Measurements from ENCODE around the gene FBLN2. TPM values are rescaled to one million over a fixed set of nuclear protein-coding genes. Genes with fewer than 3 reads are reported as not detected.

The FBLN2 gene
- polyA plus RNA-seq, 1 donor (not counting 4 experiments of a cell fraction or from before 2014, with no cell fraction given), result 0.72 TPM

DNA sequence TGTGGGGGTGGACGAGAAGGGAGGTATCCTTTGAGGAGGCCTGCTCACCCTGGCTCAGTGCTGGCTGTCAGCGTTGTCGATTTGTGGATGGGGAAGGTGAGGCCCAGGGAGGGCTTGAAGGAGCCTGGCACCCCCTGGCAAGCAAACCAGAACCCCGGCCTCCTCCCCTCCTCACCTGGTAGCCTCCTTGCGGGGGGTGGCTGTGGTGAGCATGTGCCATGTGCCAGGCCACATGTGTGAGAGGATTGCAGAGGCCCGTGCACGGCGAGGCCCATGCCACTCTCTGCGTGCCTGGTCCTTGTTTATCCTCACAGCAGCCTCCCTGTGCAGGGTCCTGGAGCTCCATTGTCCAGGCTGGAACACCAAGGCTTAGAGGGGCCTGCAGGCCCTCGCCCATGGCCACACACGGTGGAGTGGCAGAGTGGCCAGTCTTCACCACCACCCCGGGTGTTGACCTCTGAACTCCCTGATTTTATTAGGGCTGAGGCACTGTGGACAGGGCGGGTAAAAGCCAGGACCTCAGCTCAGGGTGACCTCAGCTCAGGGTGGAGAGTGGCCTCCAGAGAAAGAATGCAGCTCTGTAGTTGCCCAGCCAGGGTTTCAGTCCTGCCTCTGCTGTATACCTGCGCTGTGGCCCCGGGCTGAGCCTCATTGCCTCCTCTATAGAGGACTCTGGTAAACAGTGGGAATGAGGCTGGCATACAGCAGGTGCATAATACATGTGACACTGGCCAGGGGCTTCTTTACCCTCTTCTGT, 39.7 kb upstream of the FBLN2 start:
- no peaks in the 10 kb centered on the region for H3K9me1 ChIP-seq (ENCODE audit: control insufficient read depth, extremely low read depth, insufficient read depth, low read length)
- H3K36me3 ChIP-seq (ENCODE audit: control insufficient read depth in 2 of 2, extremely low read depth in 1 of 2, insufficient read depth in 2 of 2, low read length in 2 of 2), result no peaks in the 10 kb centered on the region
- no peaks in the 10 kb centered on the region for H4K20me1 ChIP-seq (ENCODE audit: control insufficient read depth, extremely low read depth, insufficient read depth, low read length)
- no peaks in the 10 kb centered on the region for H3K27me3 ChIP-seq (ENCODE audit: control insufficient read depth, extremely low read depth, insufficient read depth, low read length)
- no peak overlapping the region for H3K27ac ChIP-seq (ENCODE audit: control insufficient read depth, insufficient read depth, low read length)
- H3K9me3 ChIP-seq (ENCODE audit: control insufficient read depth, low read depth, low read length), result no peaks in the 10 kb centered on the region
- H2AFZ ChIP-seq (ENCODE audit: control insufficient read depth, low read length), result no peak overlapping the region
- no peak overlapping the region for H3K4me2 ChIP-seq (ENCODE audit: control insufficient read depth, extremely low read depth, insufficient read depth, low read depth, low read length)
- TF ChIP-seq EZH2 (IDR thresholded peaks at IDR 0.05; ENCODE audit: low read length), result no peak
- TF ChIP-seq, protein P1, sequence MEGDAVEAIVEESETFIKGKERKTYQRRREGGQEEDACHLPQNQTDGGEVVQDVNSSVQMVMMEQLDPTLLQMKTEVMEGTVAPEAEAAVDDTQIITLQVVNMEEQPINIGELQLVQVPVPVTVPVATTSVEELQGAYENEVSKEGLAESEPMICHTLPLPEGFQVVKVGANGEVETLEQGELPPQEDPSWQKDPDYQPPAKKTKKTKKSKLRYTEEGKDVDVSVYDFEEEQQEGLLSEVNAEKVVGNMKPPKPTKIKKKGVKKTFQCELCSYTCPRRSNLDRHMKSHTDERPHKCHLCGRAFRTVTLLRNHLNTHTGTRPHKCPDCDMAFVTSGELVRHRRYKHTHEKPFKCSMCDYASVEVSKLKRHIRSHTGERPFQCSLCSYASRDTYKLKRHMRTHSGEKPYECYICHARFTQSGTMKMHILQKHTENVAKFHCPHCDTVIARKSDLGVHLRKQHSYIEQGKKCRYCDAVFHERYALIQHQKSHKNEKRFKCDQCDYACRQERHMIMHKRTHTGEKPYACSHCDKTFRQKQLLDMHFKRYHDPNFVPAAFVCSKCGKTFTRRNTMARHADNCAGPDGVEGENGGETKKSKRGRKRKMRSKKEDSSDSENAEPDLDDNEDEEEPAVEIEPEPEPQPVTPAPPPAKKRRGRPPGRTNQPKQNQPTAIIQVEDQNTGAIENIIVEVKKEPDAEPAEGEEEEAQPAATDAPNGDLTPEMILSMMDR (optimal IDR thresholded peaks at IDR 0.05 in 1 of 3, IDR thresholded peaks at IDR 0.05 in 1 of 3, conservative IDR thresholded peaks at IDR 0.05 in 1 of 3; ENCODE audit: extremely low read depth in 1 of 3, insufficient read depth in 2 of 3, low read length in 3 of 3), result no peak
- dilution Hi-C loops (cut with MboI; ENCODE audit: extremely low pct_ligation_motif_present, low sequenced_read_pairs), result no loop called here
- no peaks in the 10 kb centered on the region for H3K79me2 ChIP-seq (ENCODE audit: control insufficient read depth, insufficient read depth, low read length)
- DNase-seq (ENCODE audit: low read depth, low spot score) (no peak), FAIRE-seq (no peak)
- no peak overlapping the region for H3K9ac ChIP-seq (ENCODE audit: control insufficient read depth, extremely low read depth, insufficient read depth, low read length)
- H3K4me3 ChIP-seq (ENCODE audit: control insufficient read depth in 2 of 3, extremely low read depth in 1 of 3, insufficient read depth in 2 of 3, low read depth in 1 of 3, low read length in 3 of 3), result no peak overlapping the region
- H3K4me1 ChIP-seq (ENCODE audit: control insufficient read depth, extremely low read depth, insufficient read depth, low read length), result peaks cover 23% of the 10 kb centered on the region

DNA sequence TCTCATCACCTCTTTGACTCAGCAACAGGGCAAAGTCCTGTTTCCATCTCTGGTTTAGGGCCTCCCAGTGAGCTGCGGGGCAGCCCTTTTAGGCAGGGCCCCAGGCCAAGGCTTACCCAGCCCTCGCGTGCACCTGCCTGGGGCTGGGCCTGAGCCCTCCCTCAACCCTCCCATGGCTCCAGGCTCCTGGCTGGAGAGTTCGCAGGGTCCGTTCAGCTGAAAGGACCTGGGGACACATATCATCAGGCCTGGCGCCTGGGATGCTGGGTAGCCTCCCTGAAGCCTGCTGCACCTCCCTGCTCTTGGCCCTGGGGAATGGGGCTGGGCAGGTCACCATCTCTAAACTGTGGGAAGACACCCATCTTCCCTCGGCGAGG, 39.1 kb upstream of the FBLN2 start:
- dilution Hi-C loops (cut with MboI; ENCODE audit: extremely low pct_ligation_motif_present, low sequenced_read_pairs), result loop anchor here (10.0 kb wide), 1 partner anchor 135 kb away; no protein-coding TSS in a partner anchor

More for the DNA sequence above, 39.1 kb upstream of the FBLN2 start:
- Histone ChIP-seq H3K27me3 (ENCODE audit: control insufficient read depth, extremely low read depth, insufficient read depth, low read length) (no peaks in the 10 kb centered on the region), H3K9me1 (ENCODE audit: control insufficient read depth, extremely low read depth, insufficient read depth, low read length) (no peaks in the 10 kb centered on the region), H3K36me3 (ENCODE audit: control insufficient read depth in 2 of 2, extremely low read depth in 1 of 2, insufficient read depth in 2 of 2, low read length in 2 of 2) (no peaks in the 10 kb centered on the region), H3K79me2 (ENCODE audit: control insufficient read depth, insufficient read depth, low read length) (no peaks in the 10 kb centered on the region), H3K4me1 (ENCODE audit: control insufficient read depth, extremely low read depth, insufficient read depth, low read length) (peaks cover 27% of the 10 kb centered on the region), H3K9me3 (ENCODE audit: control insufficient read depth, low read depth, low read length) (no peaks in the 10 kb centered on the region), H4K20me1 (ENCODE audit: control insufficient read depth, extremely low read depth, insufficient read depth, low read length) (no peaks in the 10 kb centered on the region), H2AFZ (ENCODE audit: control insufficient read depth, low read length) (no peak overlapping the region), H3K4me3 (ENCODE audit: control insufficient read depth in 2 of 3, extremely low read depth in 1 of 3, insufficient read depth in 2 of 3, low read depth in 1 of 3, low read length in 3 of 3) (no peak overlapping the region), H3K27ac (ENCODE audit: control insufficient read depth, insufficient read depth, low read length) (no peak overlapping the region), H3K4me2 (ENCODE audit: control insufficient read depth, extremely low read depth, insufficient read depth, low read depth, low read length) (no peak overlapping the region), H3K9ac (ENCODE audit: control insufficient read depth, extremely low read depth, insufficient read depth, low read length) (no peak overlapping the region)
- DNase-seq (ENCODE audit: low read depth, low spot score) (no peak), FAIRE-seq (no peak)
- no peak for TF ChIP-seq EZH2 (IDR thresholded peaks at IDR 0.05; ENCODE audit: low read length)
- TF ChIP-seq, protein P1 (optimal IDR thresholded peaks at IDR 0.05 in 1 of 3, IDR thresholded peaks at IDR 0.05 in 1 of 3, conservative IDR thresholded peaks at IDR 0.05 in 1 of 3; ENCODE audit: extremely low read depth in 1 of 3, insufficient read depth in 2 of 3, low read length in 3 of 3), result no peak

All from keratinocyte (primary cell).